Measurements from ENCODE around the gene UTS2R. TPM values are rescaled to one million over a fixed set of nuclear protein-coding genes. Genes with fewer than 3 reads are reported as not detected.

UTS2R gene
- total RNA-seq, 1 donor: not detected

Other genes with a start within 250 kb of the UTS2R start
- gene CCDC57, start 158.9 kb upstream of the UTS2R start, total RNA-seq: 36.6 TPM
- 105 TPM for gene SLC16A3, start 142.7 kb upstream of the UTS2R start, total RNA-seq
- 89.3 TPM for gene CSNK1D, start 98.1 kb upstream of the UTS2R start, total RNA-seq
- gene CD7, start 54.2 kb upstream of the UTS2R start, total RNA-seq: 48.5 TPM
- gene SECTM1, start 38.0 kb upstream of the UTS2R start, total RNA-seq: 49.5 TPM
- not detected for gene TEX19, start 12.5 kb upstream of the UTS2R start, total RNA-seq
- 16.0 TPM for gene HEXD, start 46.6 kb downstream of the UTS2R start, total RNA-seq
- 11.9 TPM for gene OGFOD3, start 46.8 kb downstream of the UTS2R start, total RNA-seq
- gene CYBC1, start 79.0 kb downstream of the UTS2R start, total RNA-seq: 32.4 TPM
- gene NARF, start 87.0 kb downstream of the UTS2R start, total RNA-seq: 48.7 TPM
- 16.1 TPM for gene FOXK2, start 148.0 kb downstream of the UTS2R start, total RNA-seq